ENCODE data around the gene RABEPK. TPM values are rescaled to one million over a fixed set of nuclear protein-coding genes. Genes with fewer than 3 reads are reported as not detected.
A peak's percentile ranks its signal among the peaks of the same experiment; 100 is the strongest.
"Not testable (repeated sequence)": the region's sequence is repeated elsewhere in the genome, so short reads cannot be mapped to it uniquely, and the experiment has no call there.

Gene RABEPK
- total and polyA plus RNA-seq, 4 donors, result 12.7 to 23.9 (median 20.6) TPM

- no peaks in the 10 kb centered on the region for H3K9me3 ChIP-seq (ENCODE audit: control insufficient read depth in 4 of 4, low read length in 3 of 4)
- peaks cover 0 to 38% (median 33%) of the 10 kb centered on the region in 4 donors for H3K4me1 ChIP-seq (ENCODE audit: control insufficient read depth in 4 of 4, insufficient read depth in 4 of 4, low read length in 3 of 4)
- no peak for TF ChIP-seq MAX (IDR thresholded peaks at IDR 0.05)
- TF ChIP-seq RAD21 (IDR thresholded peaks at IDR 0.05), result no peak
- TF ChIP-seq ZBTB33 (IDR thresholded peaks at IDR 0.05), result no peak
- TF ChIP-seq YY1 (IDR thresholded peaks at IDR 0.05), result no peak
- TF ChIP-seq REST (IDR thresholded peaks at IDR 0.05), result no peak
- no peak for TF ChIP-seq FOXA1 (IDR thresholded peaks at IDR 0.05)
- no peak for TF ChIP-seq HNF4G (IDR thresholded peaks at IDR 0.05)
- no peak for TF ChIP-seq SP1 (IDR thresholded peaks at IDR 0.05)
- TF ChIP-seq TAF1 (conservative IDR thresholded peaks at IDR 0.05), result no peak
- no peak overlapping the region for H3K9ac ChIP-seq (ENCODE audit: low read depth in 1 of 2, low read length in 2 of 2)
- DNase-seq (ENCODE audit: low spot score), result no peak
- peaks cover 10 to 63% (median 54%) of the 10 kb centered on the region in 4 donors for H3K36me3 ChIP-seq (ENCODE audit: control insufficient read depth in 4 of 4, insufficient read depth in 3 of 4, low read depth in 1 of 4, low read length in 3 of 4)
- H3K27me3 ChIP-seq (ENCODE audit: control insufficient read depth in 4 of 4, insufficient read depth in 4 of 4, low read length in 3 of 4), result no peaks in the 10 kb centered on the region
- no peak overlapping the region for H3K27ac ChIP-seq (ENCODE audit: low read depth in 1 of 2, low read length in 2 of 2)
- WGBS, result 58% methylated on average over 3 of the region's 3 CpGs
- H3K4me3 ChIP-seq (ENCODE audit: low read depth in 1 of 3, low read length in 3 of 3), result no peak overlapping the region
These were observed 33.3 kb downstream of the RABEPK start for GRCh38 chr9:125233678-125234077.

GRCh38 chr9:125234099-125234498, 33.8 kb downstream of the RABEPK start:
- H3K27ac ChIP-seq (ENCODE audit: low read depth in 1 of 2, low read length in 2 of 2); H3K27me3 ChIP-seq (ENCODE audit: control insufficient read depth in 4 of 4, insufficient read depth in 4 of 4, low read length in 3 of 4); H3K4me3 ChIP-seq (ENCODE audit: low read depth in 1 of 3, low read length in 3 of 3); DNase-seq (ENCODE audit: low spot score); H3K9ac ChIP-seq (ENCODE audit: low read depth in 1 of 2, low read length in 2 of 2); H3K9me3 ChIP-seq (ENCODE audit: control insufficient read depth in 4 of 4, low read length in 3 of 4): not testable (repeated sequence)
- peaks cover 0 to 42% (median 38%) of the 10 kb centered on the region in 4 donors for H3K4me1 ChIP-seq (ENCODE audit: control insufficient read depth in 4 of 4, insufficient read depth in 4 of 4, low read length in 3 of 4)
- 94% methylated on average over 8 of the region's 8 CpGs for WGBS
- H3K36me3 ChIP-seq (ENCODE audit: control insufficient read depth in 4 of 4, insufficient read depth in 3 of 4, low read depth in 1 of 4, low read length in 3 of 4), result peaks cover 10 to 67% (median 57%) of the 10 kb centered on the region in 4 donors

GRCh38 chr9:125235804-125236519, 35.6 kb downstream of the RABEPK start:
- peak overlapping the region in 1 of 3 donors; percentile 78 for H3K4me3 ChIP-seq (ENCODE audit: low read depth in 1 of 3, low read length in 3 of 3)
- no peak overlapping the region for H3K9ac ChIP-seq (ENCODE audit: low read depth in 1 of 2, low read length in 2 of 2)
- H3K27me3 ChIP-seq (ENCODE audit: control insufficient read depth in 4 of 4, insufficient read depth in 4 of 4, low read length in 3 of 4), result no peaks in the 10 kb centered on the region
- H3K27ac ChIP-seq (ENCODE audit: low read depth in 1 of 2, low read length in 2 of 2), result no peak overlapping the region
- WGBS, result 62% methylated on average over 5 of the region's 5 CpGs
- no peak for DNase-seq (ENCODE audit: low spot score)
- H3K9me3 ChIP-seq (ENCODE audit: control insufficient read depth in 4 of 4, low read length in 3 of 4), result no peaks in the 10 kb centered on the region
- H3K4me1 ChIP-seq (ENCODE audit: control insufficient read depth in 4 of 4, insufficient read depth in 4 of 4, low read length in 3 of 4), result peaks cover 0 to 48% (median 42%) of the 10 kb centered on the region in 4 donors
- H3K36me3 ChIP-seq (ENCODE audit: control insufficient read depth in 4 of 4, insufficient read depth in 3 of 4, low read depth in 1 of 4, low read length in 3 of 4), result peaks cover 5 to 62% (median 47%) of the 10 kb centered on the region in 4 donors
- TF ChIP-seq GABPA (IDR thresholded peaks at IDR 0.05 in 1 of 2, conservative IDR thresholded peaks at IDR 0.05 in 1 of 2) (no peak), EGR1 (IDR thresholded peaks at IDR 0.05; ENCODE audit: low read depth in 2 of 2) (no peak), RAD21 (IDR thresholded peaks at IDR 0.05) (no peak), FOXA2 (IDR thresholded peaks at IDR 0.05) (no peak), ATF3 (IDR thresholded peaks at IDR 0.05) (no peak), YY1 (IDR thresholded peaks at IDR 0.05) (no peak), REST (IDR thresholded peaks at IDR 0.05) (no peak), FOXA1 (IDR thresholded peaks at IDR 0.05) (no peak), HNF4A (conservative IDR thresholded peaks at IDR 0.05) (no peak), NR2F2 (IDR thresholded peaks at IDR 0.05) (no peak), SP1 (IDR thresholded peaks at IDR 0.05) (no peak)
